NK-92 (cell line): ENCODE results near the gene ADD2.
"Not testable (repeated sequence)": the region's sequence is repeated elsewhere in the genome, so short reads cannot be mapped to it uniquely, and the experiment has no call there.

Experiments used
- DNase-seq: peaks from one replicate; lab custom pipeline; 2025; ENCODE audit not compliant: unreplicated experiment; lab: John Stamatoyannopoulos, UW

Gene ADD2, protein sequence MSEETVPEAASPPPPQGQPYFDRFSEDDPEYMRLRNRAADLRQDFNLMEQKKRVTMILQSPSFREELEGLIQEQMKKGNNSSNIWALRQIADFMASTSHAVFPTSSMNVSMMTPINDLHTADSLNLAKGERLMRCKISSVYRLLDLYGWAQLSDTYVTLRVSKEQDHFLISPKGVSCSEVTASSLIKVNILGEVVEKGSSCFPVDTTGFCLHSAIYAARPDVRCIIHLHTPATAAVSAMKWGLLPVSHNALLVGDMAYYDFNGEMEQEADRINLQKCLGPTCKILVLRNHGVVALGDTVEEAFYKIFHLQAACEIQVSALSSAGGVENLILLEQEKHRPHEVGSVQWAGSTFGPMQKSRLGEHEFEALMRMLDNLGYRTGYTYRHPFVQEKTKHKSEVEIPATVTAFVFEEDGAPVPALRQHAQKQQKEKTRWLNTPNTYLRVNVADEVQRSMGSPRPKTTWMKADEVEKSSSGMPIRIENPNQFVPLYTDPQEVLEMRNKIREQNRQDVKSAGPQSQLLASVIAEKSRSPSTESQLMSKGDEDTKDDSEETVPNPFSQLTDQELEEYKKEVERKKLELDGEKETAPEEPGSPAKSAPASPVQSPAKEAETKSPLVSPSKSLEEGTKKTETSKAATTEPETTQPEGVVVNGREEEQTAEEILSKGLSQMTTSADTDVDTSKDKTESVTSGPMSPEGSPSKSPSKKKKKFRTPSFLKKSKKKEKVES

GRCh38 chr2:70767699-70768589 is at the start of gene ADD2:
Gene ADD2, minus strand, starts transcription at chr2:70768200. Its CDS starts 61,792 bp downstream, at chr2:70706408.
- DNase-seq: no peak

- no peak for DNase-seq
These were observed 49.4 kb upstream of the ADD2 start for GRCh38 chr2:70817284-70817954.

DNA sequence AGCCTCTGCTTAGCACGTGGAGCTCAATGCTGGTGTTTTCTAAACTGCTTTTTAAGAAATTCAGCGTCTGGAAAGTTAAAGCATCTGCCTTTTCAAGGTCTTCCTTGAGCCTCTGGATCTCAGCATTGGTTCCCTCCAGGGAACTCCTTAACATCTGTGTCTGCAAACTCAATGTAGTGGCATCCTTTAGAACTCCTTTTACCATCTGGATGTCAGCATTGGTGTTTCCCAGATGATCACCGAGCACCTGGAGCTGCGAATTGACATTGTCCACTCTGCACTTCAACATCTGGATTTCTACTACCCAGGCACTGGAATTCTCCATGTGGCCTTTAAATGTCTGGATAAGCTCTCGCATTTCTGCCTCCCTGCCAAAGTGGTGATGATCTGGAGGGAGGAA is 48.7 kb upstream of the ADD2 start:
- no peak for DNase-seq

DNA sequence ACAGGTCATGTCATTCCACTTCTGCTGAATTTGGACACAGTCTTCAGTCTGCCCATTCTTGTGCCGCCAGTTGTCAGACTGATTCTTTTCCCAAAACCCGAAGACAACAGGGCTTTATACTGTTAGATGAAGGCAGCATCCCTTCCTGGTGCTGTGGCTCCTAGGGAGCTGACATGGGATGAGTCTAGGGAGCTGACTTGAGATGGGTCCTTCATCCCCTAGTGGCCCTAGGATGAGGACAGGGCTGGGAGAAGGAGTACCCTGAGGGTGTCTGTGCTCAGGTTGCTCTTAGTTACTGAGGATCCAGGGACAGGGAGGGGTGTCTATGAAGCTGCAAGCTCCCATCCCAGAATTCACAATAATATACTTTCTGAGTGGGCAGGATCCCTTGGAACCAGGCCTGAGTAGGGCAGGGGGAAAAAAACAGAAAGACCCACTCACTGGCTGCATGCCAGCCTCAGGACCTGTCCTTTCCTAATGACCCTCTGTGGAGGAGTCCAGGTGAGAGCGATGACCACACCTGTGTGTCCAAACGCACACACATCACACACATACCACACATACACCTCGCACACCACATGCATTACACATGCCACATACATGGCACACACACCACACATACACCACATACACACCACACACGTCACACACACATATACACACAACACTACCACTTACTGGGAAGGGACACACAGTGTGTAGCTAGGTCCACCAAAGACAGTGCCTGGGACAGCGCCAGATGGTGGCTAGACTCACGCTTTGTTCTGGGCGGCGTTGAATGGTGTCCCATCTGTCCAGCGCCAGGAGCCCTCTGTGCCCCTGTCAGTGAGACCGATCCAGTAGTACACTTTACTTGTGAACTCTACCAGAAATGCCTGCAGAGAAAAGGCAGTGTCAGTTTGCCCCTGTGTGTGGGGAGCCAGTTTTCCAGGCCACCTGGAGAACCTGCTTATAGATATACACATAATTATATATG is 41.3 kb upstream of the ADD2 start:
- no peak for DNase-seq

- DNase-seq: no peak
These were observed 39.8 kb upstream of the ADD2 start for GRCh38 chr2:70807828-70808118.

DNA sequence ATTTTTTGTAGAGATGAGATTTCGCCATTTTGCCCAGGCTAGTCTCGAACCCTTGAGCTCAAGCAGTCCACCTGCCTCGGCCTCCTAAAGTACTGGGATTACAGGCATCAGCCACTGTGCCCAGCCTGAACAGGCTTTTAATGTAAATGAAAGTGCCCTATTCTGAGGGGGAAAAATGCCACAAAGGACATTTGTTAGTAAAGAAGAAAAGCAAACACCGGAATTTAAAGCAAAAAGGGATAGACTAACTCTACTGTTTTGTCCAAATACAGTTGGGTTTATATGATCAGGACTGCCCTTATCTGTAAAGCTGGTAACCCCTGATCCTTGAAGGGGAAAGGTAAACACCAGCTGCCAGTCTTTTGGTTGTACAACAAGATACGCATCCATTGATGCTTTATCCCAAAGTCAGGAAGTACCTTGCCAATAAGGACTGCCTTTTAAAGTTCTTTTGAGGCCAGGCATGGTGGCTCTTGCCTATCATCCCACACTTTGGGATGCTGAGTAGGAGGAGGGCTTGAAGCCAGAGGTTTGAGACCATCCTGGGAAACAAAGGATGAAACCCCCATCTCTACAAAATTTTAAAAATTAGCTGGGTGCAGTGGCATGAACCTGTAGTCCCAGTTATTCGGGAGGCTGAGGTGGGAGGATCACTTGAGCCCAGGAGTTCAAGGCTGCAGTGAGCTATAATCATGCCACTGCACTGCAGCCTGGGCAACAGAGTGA is 39.3 kb upstream of the ADD2 start:
- no peak for DNase-seq

- no peak for DNase-seq
These were observed 38.6 kb upstream of the ADD2 start for GRCh38 chr2:70806620-70807019.

- DNase-seq: no peak
These were observed 38.0 kb upstream of the ADD2 start for GRCh38 chr2:70806013-70806412.

- DNase-seq: no peak
These were observed 33.7 kb upstream of the ADD2 start for GRCh38 chr2:70801607-70802263.

GRCh38 chr2:70799706-70800105 is 31.7 kb upstream of the ADD2 start:
- no peak for DNase-seq

- DNase-seq: not testable (repeated sequence)
These were observed 30.0 kb upstream of the ADD2 start for GRCh38 chr2:70797996-70798395.

- no peak for DNase-seq
These were observed 29.5 kb upstream of the ADD2 start for GRCh38 chr2:70797506-70797905.

DNA sequence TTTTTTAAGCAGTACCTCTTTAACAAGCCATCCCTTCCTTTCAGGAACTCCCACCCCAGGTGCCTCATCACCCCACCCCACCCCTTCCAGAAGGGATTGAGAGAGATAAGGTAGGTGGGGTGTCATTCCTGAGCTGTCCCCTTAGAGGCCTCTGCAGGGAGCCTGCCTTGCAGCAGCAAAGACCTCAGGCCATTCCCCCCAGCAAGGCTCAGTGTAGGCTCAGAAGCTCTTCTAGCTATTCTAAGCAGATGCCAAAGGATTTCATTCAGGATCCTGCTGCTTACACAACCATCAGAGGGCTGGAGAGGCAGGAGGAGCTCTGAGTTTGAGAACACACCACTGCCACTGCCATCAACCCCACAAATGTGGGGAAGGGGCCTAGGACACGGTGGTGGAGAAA is 28.3 kb upstream of the ADD2 start:
- no peak for DNase-seq

DNA sequence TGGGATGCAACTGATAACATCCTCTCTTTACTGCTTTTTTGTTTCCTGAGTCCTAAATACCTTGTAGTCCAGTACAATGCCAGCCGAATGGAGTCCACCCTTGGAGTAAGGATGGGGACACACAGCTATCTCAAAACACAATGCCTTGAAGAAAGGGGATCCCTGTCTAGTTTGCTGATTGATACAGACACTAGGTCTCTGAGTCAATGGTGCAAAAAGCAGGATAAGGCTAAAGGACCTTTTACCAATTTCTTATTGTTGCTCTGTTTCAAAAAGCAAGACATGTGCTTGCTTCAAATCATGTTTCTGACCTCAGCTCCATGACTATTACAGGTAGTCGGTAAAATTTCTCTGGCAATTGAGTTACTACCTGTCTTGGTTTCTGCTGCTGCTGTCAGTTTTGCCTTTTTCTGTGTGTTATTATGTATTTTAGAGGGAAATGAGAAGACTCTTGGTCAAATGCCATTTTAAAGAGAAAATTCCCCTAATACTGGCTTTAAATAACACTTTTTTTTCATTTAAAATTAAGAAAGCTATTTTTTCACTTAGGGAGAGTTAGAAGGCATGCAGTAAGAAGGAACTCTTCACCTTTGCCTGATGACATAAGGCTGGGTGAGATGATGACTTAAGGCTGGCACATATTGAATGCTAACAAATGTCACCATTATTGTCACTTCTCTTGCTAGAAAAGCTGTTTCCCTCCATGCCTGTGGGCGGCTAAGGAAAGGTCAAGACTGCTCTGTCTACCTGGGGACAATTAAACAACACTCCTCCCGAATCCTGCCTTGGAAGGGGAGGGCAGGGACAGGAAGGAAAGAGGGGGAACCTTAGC is 27.4 kb upstream of the ADD2 start:
- no peak for DNase-seq

DNA sequence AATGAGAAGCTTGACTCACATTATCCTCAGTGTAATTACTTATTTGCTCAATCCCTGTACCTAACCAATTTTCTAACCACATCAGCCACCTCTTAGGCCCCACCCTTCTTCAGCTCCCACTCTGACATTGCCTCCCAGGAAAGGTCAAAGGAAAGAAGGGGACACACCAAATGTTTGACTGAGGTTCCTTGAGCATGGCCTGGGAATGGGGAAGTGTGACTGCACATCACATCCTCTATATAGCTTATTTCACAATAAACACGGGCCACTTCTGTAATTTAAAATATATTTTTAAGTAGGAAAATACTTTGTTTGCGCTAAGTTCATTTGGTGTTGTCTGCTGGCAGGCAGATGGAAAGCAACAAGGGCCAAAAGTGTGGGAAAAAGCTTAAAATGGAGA is 25.4 kb upstream of the ADD2 start:
- no peak for DNase-seq

- no peak for DNase-seq
These were observed 22.3 kb upstream of the ADD2 start, which contains the start of gene FIGLA for GRCh38 chr2:70790136-70790828. Gene FIGLA, minus strand, starts transcription at chr2:70790643. Its CDS starts 5 bp downstream, at chr2:70790638.
